PC-9 (cell line): Measurements from ENCODE around the gene ADD3. TPM values are rescaled to one million over a fixed set of nuclear protein-coding genes. Genes with fewer than 3 reads are reported as not detected.

Experiments used
- BruUV-seq: library from RNA; stranded (reverse); fragments of 400-500 nt; replicated peaks from 2 replicates; lab custom pipeline; 2021; lab: Mats Ljungman, UMichigan
- CTCF ChIA-PET: fragments of 300-600 bp; sonication (Branson Sonifier 250); formaldehyde crosslinking; loops from one replicate; lab custom pipeline; 2022; ENCODE audit warnings: antibody characterized with exemption; lab: Charles Lee
- POLR2A ChIA-PET: fragments of 300-600 bp; sonication (Branson Sonifier 250); formaldehyde crosslinking; loops from one replicate; lab custom pipeline; 2022; ENCODE audit warnings: antibody characterized with exemption; ENCODE audit not compliant: unreplicated experiment; lab: Charles Lee
- DNase-seq, 2 experiments: peaks; one replicate each; pipeline versions ENCODE4 v3.0.0 to v3.0.0-alpha.2; 2015 to 2022; ENCODE audit warnings: mixed read lengths in 1 of 2
- H2AFZ ChIP-seq: fragments of 200-600 bp; sonication (generic); 2 replicates; pipeline ENCODE4 v1.8.1; 2017; ENCODE audit warnings: antibody characterized with exemption
- H3F3A ChIP-seq: fragments of 200-600 bp; sonication (generic); 2 replicates; pipeline ENCODE4 v1.8.1; 2017; ENCODE audit warnings: antibody characterized with exemption, mild to moderate bottlenecking, low read depth; ENCODE audit not compliant: insufficient read depth
- H3K27ac ChIP-seq: fragments of 200-600 bp; sonication (generic); 2 replicates; pipeline ENCODE4 v1.6.1; 2016; ENCODE audit warnings: mixed run types
- H3K27me3 ChIP-seq: fragments of 200-600 bp; sonication (generic); 2 replicates; pipeline ENCODE4 v1.6.1; 2016; ENCODE audit warnings: low read depth, mixed run types; ENCODE audit not compliant: insufficient read depth
- H3K36me3 ChIP-seq: fragments of 200-600 bp; sonication (generic); 2 replicates; pipeline ENCODE4 v1.6.1; 2016; ENCODE audit warnings: low read depth, mixed run types
- H3K4me1 ChIP-seq: fragments of 200-600 bp; sonication (generic); replicated peaks from 2 replicates; pipeline ENCODE4 v1.6.1; 2016; ENCODE audit warnings: mixed run types; ENCODE audit not compliant: insufficient read depth
- H3K4me2 ChIP-seq: fragments of 200-600 bp; sonication (generic); 2 replicates; pipeline ENCODE4 v1.6.1; 2017; ENCODE audit warnings: mixed run types
- H3K4me3 ChIP-seq: fragments of 200-600 bp; sonication (generic); 2 replicates; pipeline ENCODE4 v1.6.1; 2016; ENCODE audit warnings: mixed run types
- H3K79me2 ChIP-seq: fragments of 200-600 bp; sonication (generic); 2 replicates; pipeline ENCODE4 v1.6.1; 2017; ENCODE audit warnings: low read depth, mixed run types
- H3K9me2 ChIP-seq: fragments of 200-600 bp; sonication (generic); 2 replicates; pipeline ENCODE4 v1.8.1; 2017; ENCODE audit warnings: mild to moderate bottlenecking; ENCODE audit not compliant: insufficient read depth
- H3K9me3 ChIP-seq: fragments of 200-600 bp; sonication (generic); 2 replicates; pipeline ENCODE4 v1.8.1; 2016; ENCODE audit warnings: low read depth; ENCODE audit not compliant: insufficient read depth
- H4K20me1 ChIP-seq: fragments of 200-600 bp; sonication (generic); 2 replicates; pipeline ENCODE4 v1.8.1; 2017; ENCODE audit not compliant: insufficient read depth
- EZH2 ChIP-seq: fragments of 200-600 bp; sonication (generic); IDR thresholded peaks from 2 replicates; pipeline ENCODE4 v1.8.0; 2017; ENCODE audit warnings: antibody characterized with exemption, low read depth
- intact Hi-C: fragments of 100-400 bp; cut with micrococcal nuclease; formaldehyde crosslinking; loops from one replicate; pipeline ENCODE4 v1.10.0; 2022; ENCODE audit not compliant: unreplicated experiment
- total RNA-seq: library from RNA; stranded (reverse); gene quantifications from 2 replicates; pipeline ENCODE4 v1.2.3, GENCODE V29; 2021
- TF ChIP-seq, protein P1 (sequence below): fragments of 200-600 bp; sonication (generic); conservative IDR thresholded peaks from 2 replicates; pipeline ENCODE4 v1.6.1; 2017; ENCODE audit warnings: mixed run types, antibody characterized with exemption, mild to moderate bottlenecking, moderate library complexity

Gene ADD3
- total RNA-seq, 1 experiment from 2014 or later, result 77.7 TPM

DNA sequence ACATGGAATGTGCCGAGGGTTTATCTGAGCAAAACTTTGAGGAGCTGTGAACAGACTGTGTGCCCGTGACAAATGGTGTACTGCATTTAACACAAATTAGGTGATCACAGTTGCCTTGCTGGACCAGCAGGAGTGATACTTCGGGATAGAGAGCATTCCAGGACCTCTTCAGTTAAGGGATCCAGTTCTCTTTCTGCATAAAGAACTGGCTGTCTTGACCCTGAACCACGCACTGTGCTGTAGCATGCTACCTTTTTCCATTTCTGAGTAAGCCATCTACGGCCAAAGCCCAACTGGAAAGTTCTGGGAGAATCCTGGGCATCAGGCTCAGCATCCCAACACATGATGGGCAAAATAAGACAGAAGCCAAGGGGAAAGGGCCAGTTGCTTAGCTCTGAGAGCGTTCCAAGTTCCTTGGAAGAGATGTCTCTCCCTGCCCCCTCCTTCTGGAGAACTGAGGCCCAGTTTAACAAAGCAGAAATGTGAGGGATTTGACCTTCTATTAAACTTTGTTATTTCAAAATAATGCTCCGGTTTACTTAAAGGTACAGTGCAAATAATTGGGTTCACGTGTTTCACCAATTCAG is 37.9 kb upstream of the ADD3 start:
- Histone ChIP-seq H3K9me2 (no peaks in the 10 kb centered on the region), H3K9me3 (no peaks in the 10 kb centered on the region), H3K79me2 (no peaks in the 10 kb centered on the region), H3K27ac (no peak overlapping the region), H3K4me3 (no peak overlapping the region), H3K4me1 (peaks cover 11% of the 10 kb centered on the region), H4K20me1 (no peaks in the 10 kb centered on the region), H3F3A (no peaks in the 10 kb centered on the region), H3K27me3 (no peaks in the 10 kb centered on the region), H3K4me2 (no peak overlapping the region), H2AFZ (no peak overlapping the region), H3K36me3 (no peaks in the 10 kb centered on the region)
- TF ChIP-seq EZH2, result no peak
- TF ChIP-seq, protein P1, sequence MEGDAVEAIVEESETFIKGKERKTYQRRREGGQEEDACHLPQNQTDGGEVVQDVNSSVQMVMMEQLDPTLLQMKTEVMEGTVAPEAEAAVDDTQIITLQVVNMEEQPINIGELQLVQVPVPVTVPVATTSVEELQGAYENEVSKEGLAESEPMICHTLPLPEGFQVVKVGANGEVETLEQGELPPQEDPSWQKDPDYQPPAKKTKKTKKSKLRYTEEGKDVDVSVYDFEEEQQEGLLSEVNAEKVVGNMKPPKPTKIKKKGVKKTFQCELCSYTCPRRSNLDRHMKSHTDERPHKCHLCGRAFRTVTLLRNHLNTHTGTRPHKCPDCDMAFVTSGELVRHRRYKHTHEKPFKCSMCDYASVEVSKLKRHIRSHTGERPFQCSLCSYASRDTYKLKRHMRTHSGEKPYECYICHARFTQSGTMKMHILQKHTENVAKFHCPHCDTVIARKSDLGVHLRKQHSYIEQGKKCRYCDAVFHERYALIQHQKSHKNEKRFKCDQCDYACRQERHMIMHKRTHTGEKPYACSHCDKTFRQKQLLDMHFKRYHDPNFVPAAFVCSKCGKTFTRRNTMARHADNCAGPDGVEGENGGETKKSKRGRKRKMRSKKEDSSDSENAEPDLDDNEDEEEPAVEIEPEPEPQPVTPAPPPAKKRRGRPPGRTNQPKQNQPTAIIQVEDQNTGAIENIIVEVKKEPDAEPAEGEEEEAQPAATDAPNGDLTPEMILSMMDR, result no peak
- ChIA-PET POLR2A (no interaction called here), CTCF (no interaction called here)
- no peak for DNase-seq
- intact Hi-C loops, result no loop called here
- BruUV-seq, result no TSS peak

DNA sequence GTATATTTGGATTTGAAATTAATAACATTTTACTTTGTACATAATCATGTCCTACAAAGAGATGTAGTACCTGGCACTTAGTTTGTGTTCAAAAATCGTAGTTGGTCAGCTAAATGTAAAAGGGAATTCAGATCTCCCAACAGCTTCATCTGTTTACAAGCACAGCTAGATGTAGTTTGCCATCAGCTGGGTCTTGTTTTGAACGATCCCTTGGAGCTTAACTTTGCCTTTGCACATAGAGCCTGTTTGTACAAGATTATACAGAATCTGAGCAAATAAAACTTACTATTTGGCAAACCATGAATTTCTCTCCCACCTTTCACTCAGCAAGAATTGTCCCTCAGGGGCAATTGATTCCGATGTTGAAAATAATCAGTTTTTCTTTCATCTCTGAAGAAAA is 36.1 kb upstream of the ADD3 start:
- Histone ChIP-seq H3K4me3 (no peak overlapping the region), H4K20me1 (no peaks in the 10 kb centered on the region), H3F3A (no peaks in the 10 kb centered on the region), H3K27ac (no peak overlapping the region), H3K4me1 (peaks cover 8% of the 10 kb centered on the region), H3K27me3 (no peaks in the 10 kb centered on the region), H3K79me2 (no peaks in the 10 kb centered on the region), H3K4me2 (no peak overlapping the region), H3K9me2 (no peaks in the 10 kb centered on the region), H3K36me3 (no peaks in the 10 kb centered on the region), H3K9me3 (no peaks in the 10 kb centered on the region), H2AFZ (no peak overlapping the region)
- DNase-seq, result no peak
- intact Hi-C loops, result no loop called here
- ChIA-PET POLR2A (no interaction called here), CTCF (no interaction called here)
- BruUV-seq, result no TSS peak
- TF ChIP-seq, protein P1, result no peak
- TF ChIP-seq EZH2, result no peak

DNA sequence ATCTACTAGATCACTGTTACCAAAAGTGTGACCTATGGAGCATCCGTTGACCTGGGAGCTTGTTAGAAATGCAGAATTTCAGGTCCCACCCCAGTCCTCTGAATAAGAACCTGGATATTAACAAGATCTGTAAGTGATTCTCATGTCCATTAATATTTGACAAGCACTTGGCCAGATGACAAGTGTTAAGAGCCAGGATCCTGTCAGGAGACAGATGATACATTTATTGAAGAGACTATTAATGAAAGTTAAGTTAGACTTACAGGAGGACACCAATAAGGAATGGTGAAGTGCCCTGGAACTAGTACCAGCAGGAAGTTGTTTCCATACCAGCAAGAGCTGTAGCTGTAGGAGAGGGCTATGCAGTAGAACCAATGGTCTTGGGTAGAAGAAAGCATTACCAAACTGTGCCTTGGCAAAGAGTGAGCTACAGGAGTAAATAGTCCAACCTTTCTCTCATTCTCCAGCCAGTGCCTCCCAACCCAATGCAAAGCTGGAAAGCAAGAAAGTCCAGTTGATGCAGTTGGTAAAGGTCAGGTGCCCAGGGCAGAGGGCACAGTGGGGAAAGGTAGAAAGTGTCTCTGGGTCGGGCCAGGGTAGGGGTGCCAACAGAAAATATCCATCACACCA is 35.3 kb upstream of the ADD3 start:
- Histone ChIP-seq H3K79me2 (no peaks in the 10 kb centered on the region), H2AFZ (no peak overlapping the region), H4K20me1 (no peaks in the 10 kb centered on the region), H3K36me3 (no peaks in the 10 kb centered on the region), H3K27ac (no peak overlapping the region), H3K4me2 (no peak overlapping the region), H3K9me2 (no peaks in the 10 kb centered on the region), H3K4me1 (no peaks in the 10 kb centered on the region; the same call in 1 of the 2 replicates), H3K4me3 (no peak overlapping the region), H3K9me3 (no peaks in the 10 kb centered on the region), H3F3A (no peaks in the 10 kb centered on the region), H3K27me3 (no peaks in the 10 kb centered on the region)
- no TSS peak for BruUV-seq
- ChIA-PET POLR2A (no interaction called here), CTCF (no interaction called here)
- DNase-seq, result no peak
- TF ChIP-seq EZH2, result no peak
- TF ChIP-seq, protein P1, result no peak
- intact Hi-C loops, result no loop called here
